Tibial nerve (tissue), 3 donors: ENCODE measurements around the gene DGKA.
"Not testable (repeated sequence)": the region's sequence is repeated elsewhere in the genome, so short reads cannot be mapped to it uniquely, and the experiment has no call there.

Experiments used
- POLR2A ChIP-seq, 2 donors: fragments of 450-650 bp; IDR thresholded peaks; one replicate each; pipeline ENCODE4 v1.6.1; 2017; ENCODE audit warnings: antibody characterized with exemption in 2 of 2, mild to moderate bottlenecking in 2 of 2, moderate library complexity in 2 of 2
- TF ChIP-seq, protein P1 (sequence below), 5 experiments: fragments of 200-600 bp in 3 of 5; fragments of 450-650 bp in 2 of 5; sonication (generic) in 3 of 5; IDR thresholded peaks; one replicate each; pipeline ENCODE4 v1.5.1; 2016 to 2019; ENCODE audit warnings: antibody characterized with exemption in 5 of 5, mild to moderate bottlenecking in 3 of 5, moderate library complexity in 2 of 5

- TF ChIP-seq, protein P1, sequence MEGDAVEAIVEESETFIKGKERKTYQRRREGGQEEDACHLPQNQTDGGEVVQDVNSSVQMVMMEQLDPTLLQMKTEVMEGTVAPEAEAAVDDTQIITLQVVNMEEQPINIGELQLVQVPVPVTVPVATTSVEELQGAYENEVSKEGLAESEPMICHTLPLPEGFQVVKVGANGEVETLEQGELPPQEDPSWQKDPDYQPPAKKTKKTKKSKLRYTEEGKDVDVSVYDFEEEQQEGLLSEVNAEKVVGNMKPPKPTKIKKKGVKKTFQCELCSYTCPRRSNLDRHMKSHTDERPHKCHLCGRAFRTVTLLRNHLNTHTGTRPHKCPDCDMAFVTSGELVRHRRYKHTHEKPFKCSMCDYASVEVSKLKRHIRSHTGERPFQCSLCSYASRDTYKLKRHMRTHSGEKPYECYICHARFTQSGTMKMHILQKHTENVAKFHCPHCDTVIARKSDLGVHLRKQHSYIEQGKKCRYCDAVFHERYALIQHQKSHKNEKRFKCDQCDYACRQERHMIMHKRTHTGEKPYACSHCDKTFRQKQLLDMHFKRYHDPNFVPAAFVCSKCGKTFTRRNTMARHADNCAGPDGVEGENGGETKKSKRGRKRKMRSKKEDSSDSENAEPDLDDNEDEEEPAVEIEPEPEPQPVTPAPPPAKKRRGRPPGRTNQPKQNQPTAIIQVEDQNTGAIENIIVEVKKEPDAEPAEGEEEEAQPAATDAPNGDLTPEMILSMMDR (IDR thresholded peaks at IDR 0.05): not testable (repeated sequence)
- not testable (repeated sequence) for TF ChIP-seq POLR2A (IDR thresholded peaks at IDR 0.05)
These were observed 11.9 kb upstream of the DGKA start for GRCh38 chr12:55919032-55919431.
